ENCODE results near the gene C14orf132.

DNA sequence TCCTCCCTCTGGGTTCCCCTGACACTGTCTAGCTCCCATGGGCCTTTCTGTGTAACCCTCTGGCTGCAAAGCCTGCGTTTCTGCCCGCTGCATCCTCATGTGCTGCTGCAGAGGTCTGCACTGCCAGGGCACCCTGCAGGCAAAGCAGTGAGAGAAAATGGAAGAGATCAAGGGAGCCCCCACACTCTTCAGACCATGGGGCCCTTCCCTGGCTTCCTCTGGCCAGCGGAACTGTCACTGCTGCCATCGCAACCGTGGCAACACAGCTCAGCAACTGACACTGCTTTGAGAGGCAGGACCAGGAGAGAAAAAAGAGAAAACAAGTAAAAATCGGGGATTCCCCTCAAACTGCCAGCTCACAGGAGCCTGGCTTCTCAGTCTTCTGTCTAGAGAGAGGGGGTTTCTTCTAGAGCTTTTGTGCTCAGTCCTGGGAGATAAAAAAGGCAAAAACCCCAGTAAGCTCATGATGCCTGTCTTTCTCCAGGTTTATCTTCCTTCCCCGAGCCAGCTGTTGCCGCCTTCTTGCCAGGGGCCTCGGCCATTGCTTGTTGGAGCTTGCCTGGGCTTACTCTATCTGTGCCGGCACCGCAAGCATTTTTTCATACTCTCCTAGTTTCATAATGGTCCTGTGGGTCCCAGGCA, 38.9 kb downstream of the C14orf132 start:
- no peak for TF ChIP-seq POLR2A (IDR thresholded peaks at IDR 0.05)
- TF ChIP-seq, protein P1, sequence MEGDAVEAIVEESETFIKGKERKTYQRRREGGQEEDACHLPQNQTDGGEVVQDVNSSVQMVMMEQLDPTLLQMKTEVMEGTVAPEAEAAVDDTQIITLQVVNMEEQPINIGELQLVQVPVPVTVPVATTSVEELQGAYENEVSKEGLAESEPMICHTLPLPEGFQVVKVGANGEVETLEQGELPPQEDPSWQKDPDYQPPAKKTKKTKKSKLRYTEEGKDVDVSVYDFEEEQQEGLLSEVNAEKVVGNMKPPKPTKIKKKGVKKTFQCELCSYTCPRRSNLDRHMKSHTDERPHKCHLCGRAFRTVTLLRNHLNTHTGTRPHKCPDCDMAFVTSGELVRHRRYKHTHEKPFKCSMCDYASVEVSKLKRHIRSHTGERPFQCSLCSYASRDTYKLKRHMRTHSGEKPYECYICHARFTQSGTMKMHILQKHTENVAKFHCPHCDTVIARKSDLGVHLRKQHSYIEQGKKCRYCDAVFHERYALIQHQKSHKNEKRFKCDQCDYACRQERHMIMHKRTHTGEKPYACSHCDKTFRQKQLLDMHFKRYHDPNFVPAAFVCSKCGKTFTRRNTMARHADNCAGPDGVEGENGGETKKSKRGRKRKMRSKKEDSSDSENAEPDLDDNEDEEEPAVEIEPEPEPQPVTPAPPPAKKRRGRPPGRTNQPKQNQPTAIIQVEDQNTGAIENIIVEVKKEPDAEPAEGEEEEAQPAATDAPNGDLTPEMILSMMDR (IDR thresholded peaks at IDR 0.05) = no peak
